Ishikawa (cell line): ENCODE measurements around the gene PANX1.

Source experiments
- CEBPB ChIP-seq: IDR thresholded peaks from 2 replicates; pipeline ENCODE4 v1.6.1; 2012
- CREB1 ChIP-seq: IDR thresholded peaks from 2 replicates; pipeline ENCODE4 v1.6.1; 2012; ENCODE audit warnings: low read depth
- EGR1 ChIP-seq: IDR thresholded peaks from 2 replicates; pipeline ENCODE4 v1.6.1; 2012
- EP300 ChIP-seq: IDR thresholded peaks from 2 replicates; pipeline ENCODE4 v1.6.1; 2012; ENCODE audit warnings: borderline replicate concordance
- FOXM1 ChIP-seq: IDR thresholded peaks from 2 replicates; pipeline ENCODE4 v1.6.1; 2012; ENCODE audit warnings: low read depth, borderline replicate concordance
- MAX ChIP-seq: IDR thresholded peaks from 2 replicates; pipeline ENCODE4 v1.6.1; 2012
- NFIC ChIP-seq: IDR thresholded peaks from 2 replicates; pipeline ENCODE4 v1.6.1; 2012
- RAD21 ChIP-seq: IDR thresholded peaks from 2 replicates; pipeline ENCODE4 v1.6.1; 2012; ENCODE audit warnings: low read depth
- REST ChIP-seq: IDR thresholded peaks from 2 replicates; pipeline ENCODE4 v1.6.1; 2012; ENCODE audit warnings: low read depth, mild to moderate bottlenecking
- TAF1 ChIP-seq: IDR thresholded peaks from 2 replicates; pipeline ENCODE4 v1.6.1; 2012; ENCODE audit warnings: low read depth, mild to moderate bottlenecking
- TCF12 ChIP-seq: IDR thresholded peaks from 2 replicates; pipeline ENCODE4 v1.6.1; 2012; ENCODE audit warnings: low read depth
- TEAD4 ChIP-seq: IDR thresholded peaks from 2 replicates; pipeline ENCODE4 v1.6.1; 2012
- USF1 ChIP-seq: IDR thresholded peaks from 2 replicates; pipeline ENCODE4 v1.6.1; 2012
- YY1 ChIP-seq: IDR thresholded peaks from 2 replicates; pipeline ENCODE4 v1.6.1; 2012; ENCODE audit warnings: low read depth
- ZBTB7A ChIP-seq: IDR thresholded peaks from 2 replicates; pipeline ENCODE4 v1.6.1; 2012; ENCODE audit warnings: low read depth

The PANX1 gene

GRCh38 chr11:94089341-94089740 lies 39.3 kb upstream of the PANX1 start:
- no peak for TF ChIP-seq RAD21
- TF ChIP-seq ZBTB7A = no peak
- no peak for TF ChIP-seq TCF12
- TF ChIP-seq EGR1 = no peak
- no peak for TF ChIP-seq NFIC
- no peak for TF ChIP-seq CREB1
- TF ChIP-seq REST = no peak

- TF ChIP-seq ZBTB7A (no peak), REST (no peak), CEBPB (no peak), USF1 (no peak), YY1 (no peak), EP300 (no peak), TEAD4 (no peak), TCF12 (no peak)
Observed at GRCh38 chr11:94090401-94090800, 38.2 kb upstream of the PANX1 start.

- TF ChIP-seq MAX (no peak), RAD21 (no peak), TAF1 (no peak), NFIC (no peak), ZBTB7A (no peak), USF1 (no peak), CEBPB (no peak), REST (no peak), YY1 (no peak), FOXM1 (no peak), TEAD4 (no peak), EP300 (no peak)
Observed at GRCh38 chr11:94091091-94091490, 37.5 kb upstream of the PANX1 start.

- TF ChIP-seq RAD21 = no peak
- TF ChIP-seq EGR1 = no peak
- TF ChIP-seq MAX = no peak
- TF ChIP-seq FOXM1 = no peak
- TF ChIP-seq REST = no peak
- no peak for TF ChIP-seq CEBPB
- TF ChIP-seq NFIC = no peak
- TF ChIP-seq ZBTB7A = no peak
- TF ChIP-seq YY1 = no peak
- TF ChIP-seq EP300 = no peak
- no peak for TF ChIP-seq TAF1
- no peak for TF ChIP-seq TCF12
- no peak for TF ChIP-seq CREB1
- TF ChIP-seq USF1 = no peak
- no peak for TF ChIP-seq TEAD4
Observed at GRCh38 chr11:94100253-94100652, 28.4 kb upstream of the PANX1 start.
